ENCODE data around the gene SAPCD1. TPM values are rescaled to one million over a fixed set of nuclear protein-coding genes. Genes with fewer than 3 reads are reported as not detected.

SAPCD1 gene
- total RNA-seq, 1 donor from 2014 or later: 9.0 TPM

DNA sequence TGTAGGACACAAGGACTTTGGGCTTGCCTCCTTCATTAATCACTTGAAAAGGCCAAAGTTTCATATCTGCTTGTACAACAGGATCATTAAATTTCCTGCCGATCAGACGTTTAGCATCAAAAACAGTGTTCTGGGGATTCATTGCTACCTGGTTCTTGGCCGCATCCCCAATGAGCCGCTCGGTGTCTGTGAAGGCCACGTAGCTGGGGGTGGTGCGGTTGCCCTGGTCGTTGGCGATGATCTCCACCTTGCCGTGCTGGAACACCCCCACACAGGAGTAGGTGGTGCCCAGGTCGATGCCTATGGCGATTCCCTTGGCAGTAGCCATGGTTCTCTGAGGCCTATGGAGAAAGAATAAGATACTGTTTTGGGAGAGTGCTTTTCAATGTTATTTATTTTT lies 49.2 kb downstream of the SAPCD1 start:
- POLR2A ChIA-PET: interaction anchor here (0.7 kb wide), 1 partner anchor 230 kb away, joined by 6 read pairs; the partner anchor contains the start of gene LTB
- peaks cover 24% of the 10 kb centered on the region for H3K4me1 Mint-ChIP-seq
- no peak overlapping the region for H3K4me3 Mint-ChIP-seq
- intact Hi-C loops (cut with micrococcal nuclease): no loop called here
- no peak for DNase-seq
- TF ChIP-seq, protein P1, sequence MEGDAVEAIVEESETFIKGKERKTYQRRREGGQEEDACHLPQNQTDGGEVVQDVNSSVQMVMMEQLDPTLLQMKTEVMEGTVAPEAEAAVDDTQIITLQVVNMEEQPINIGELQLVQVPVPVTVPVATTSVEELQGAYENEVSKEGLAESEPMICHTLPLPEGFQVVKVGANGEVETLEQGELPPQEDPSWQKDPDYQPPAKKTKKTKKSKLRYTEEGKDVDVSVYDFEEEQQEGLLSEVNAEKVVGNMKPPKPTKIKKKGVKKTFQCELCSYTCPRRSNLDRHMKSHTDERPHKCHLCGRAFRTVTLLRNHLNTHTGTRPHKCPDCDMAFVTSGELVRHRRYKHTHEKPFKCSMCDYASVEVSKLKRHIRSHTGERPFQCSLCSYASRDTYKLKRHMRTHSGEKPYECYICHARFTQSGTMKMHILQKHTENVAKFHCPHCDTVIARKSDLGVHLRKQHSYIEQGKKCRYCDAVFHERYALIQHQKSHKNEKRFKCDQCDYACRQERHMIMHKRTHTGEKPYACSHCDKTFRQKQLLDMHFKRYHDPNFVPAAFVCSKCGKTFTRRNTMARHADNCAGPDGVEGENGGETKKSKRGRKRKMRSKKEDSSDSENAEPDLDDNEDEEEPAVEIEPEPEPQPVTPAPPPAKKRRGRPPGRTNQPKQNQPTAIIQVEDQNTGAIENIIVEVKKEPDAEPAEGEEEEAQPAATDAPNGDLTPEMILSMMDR (IDR thresholded peaks at IDR 0.05): no peak
- H3K9me3 Mint-ChIP-seq: no peaks in the 10 kb centered on the region
- peaks cover 8% of the 10 kb centered on the region for H3K36me3 Mint-ChIP-seq (ENCODE audit: low read depth)
- ATAC-seq (ENCODE audit: low read depth): no peak
- no peak overlapping the region for H3K27ac Mint-ChIP-seq
- CTCF ChIA-PET: no interaction called here
- no peaks in the 10 kb centered on the region for H3K27me3 Mint-ChIP-seq

DNA sequence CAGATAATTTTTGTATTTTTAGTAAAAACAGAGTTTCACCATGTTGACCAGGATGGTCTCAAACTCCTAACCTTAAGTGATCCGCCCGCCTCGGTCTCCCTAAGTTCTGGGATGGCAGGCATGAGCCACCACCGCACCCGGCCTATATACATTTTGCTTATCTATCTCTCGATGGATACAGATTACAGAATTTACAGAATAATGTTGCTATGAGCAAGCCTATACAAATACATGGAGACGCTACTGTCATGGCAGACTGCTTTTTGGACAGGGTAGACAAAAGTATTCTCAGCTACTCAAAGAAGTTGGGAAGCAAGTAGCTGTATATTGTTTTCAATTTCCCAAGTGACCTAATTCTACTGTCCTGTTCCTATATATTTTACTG lies 51.0 kb downstream of the SAPCD1 start:
- Mint-ChIP-seq H3K27me3 (no peaks in the 10 kb centered on the region), H3K27ac (peak overlapping the region; percentile 72)

More for the DNA sequence above, 51.0 kb downstream of the SAPCD1 start:
- ChIA-PET POLR2A (interaction anchor here (1.4 to 3.3 kb wide), 8 partner anchors 8 to 161 kb away, joined by 8 to 42 read pairs (median 23); partner anchors contain the start of genes ABHD16A, BAG6, DDAH2 and HSPA1B), CTCF (interaction anchor here (0.6 to 2.0 kb wide), 7 partner anchors 16 to 140 kb away, joined by 3 to 9 read pairs (median 4); partner anchors contain the start of gene VARS1)
- Mint-ChIP-seq H3K4me3 (peak overlapping the region; percentile 91), H3K9me3 (no peaks in the 10 kb centered on the region), H3K4me1 (peaks cover 30% of the 10 kb centered on the region), H3K36me3 (ENCODE audit: low read depth) (peaks cover 8% of the 10 kb centered on the region)
- TF ChIP-seq, protein P1 (IDR thresholded peaks at IDR 0.05): no peak
- intact Hi-C loops (cut with micrococcal nuclease): no loop called here
- ATAC-seq (ENCODE audit: low read depth) (no peak), DNase-seq (no peak)

Other genes with a start within 250 kb of the SAPCD1 start
- not detected in 2 replicates for gene MCCD1, start 233.7 kb upstream of the SAPCD1 start, total RNA-seq
- gene DDX39B, start 220.7 kb upstream of the SAPCD1 start, total RNA-seq: 431 and 484 TPM in 2 replicates
- gene ATP6V1G2, start 216.0 kb upstream of the SAPCD1 start, total RNA-seq: 1.9 and 3.2 TPM in 2 replicates
- gene NFKBIL1, start 215.0 kb upstream of the SAPCD1 start, total RNA-seq: 11.7 and 16.7 TPM in 2 replicates
- 60.4 and 66.0 TPM in 2 replicates for gene LTA, start 190.4 kb upstream of the SAPCD1 start, total RNA-seq
- 135 and 139 TPM in 2 replicates for gene TNF, start 187.1 kb upstream of the SAPCD1 start, total RNA-seq
- 155 and 177 TPM in 2 replicates for gene LTB, start 180.2 kb upstream of the SAPCD1 start, total RNA-seq
- 7.8 and 8.4 TPM in 2 replicates for gene LST1, start 176.4 kb upstream of the SAPCD1 start, total RNA-seq
- 10.0 and 11.2 TPM in 2 replicates for gene NCR3, start 169.7 kb upstream of the SAPCD1 start, total RNA-seq
- gene AIF1, start 147.4 kb upstream of the SAPCD1 start, total RNA-seq: 1.4 and 2.0 TPM in 2 replicates
- 246 and 283 TPM in 2 replicates for gene PRRC2A, start 141.9 kb upstream of the SAPCD1 start, total RNA-seq
- gene BAG6, start 110.0 kb upstream of the SAPCD1 start, total RNA-seq: 309 and 327 TPM in 2 replicates
- gene APOM, start 106.8 kb upstream of the SAPCD1 start, total RNA-seq: 2.2 and 2.4 TPM in 2 replicates
- gene C6orf47, start 101.9 kb upstream of the SAPCD1 start, total RNA-seq: 29.0 and 29.3 TPM in 2 replicates
- 23.0 and 24.2 TPM in 2 replicates for gene GPANK1, start 97.7 kb upstream of the SAPCD1 start, total RNA-seq
- 190 and 191 TPM in 2 replicates for gene CSNK2B, start 96.6 kb upstream of the SAPCD1 start, total RNA-seq
- gene LY6G5B, start 92.7 kb upstream of the SAPCD1 start, total RNA-seq: 23.2 and 33.1 TPM in 2 replicates
- 0.29 and 0.73 TPM in 2 replicates for gene LY6G5C, start 81.6 kb upstream of the SAPCD1 start, total RNA-seq
- 49.3 and 59.1 TPM in 2 replicates for gene ABHD16A, start 59.3 kb upstream of the SAPCD1 start, total RNA-seq
- not detected in 2 replicates for gene LY6G6F, start 55.8 kb upstream of the SAPCD1 start, total RNA-seq
- gene LY6G6D, start 47.3 kb upstream of the SAPCD1 start, total RNA-seq: not detected in 2 replicates
- gene LY6G6C, start 40.9 kb upstream of the SAPCD1 start, total RNA-seq: not detected in 2 replicates
- 0.12 TPM in 1 of 2 replicates, not detected in the other for gene MPIG6B, start 39.3 kb upstream of the SAPCD1 start, total RNA-seq
- 30.7 and 32.5 TPM in 2 replicates for gene DDAH2, start 33.4 kb upstream of the SAPCD1 start, total RNA-seq
- gene CLIC1, start 26.1 kb upstream of the SAPCD1 start, total RNA-seq: 374 and 397 TPM in 2 replicates
- gene MSH5, start 22.7 kb upstream of the SAPCD1 start, total RNA-seq: 35.4 and 47.3 TPM in 2 replicates
- 1.6 and 2.9 TPM in 2 replicates for gene VWA7, start 14.7 kb downstream of the SAPCD1 start, total RNA-seq
- gene VARS1, start 33.1 kb downstream of the SAPCD1 start, total RNA-seq: 136 and 140 TPM in 2 replicates
- gene LSM2, start 44.3 kb downstream of the SAPCD1 start, total RNA-seq: 61.8 and 68.6 TPM in 2 replicates
- gene HSPA1L, start 52.6 kb downstream of the SAPCD1 start, total RNA-seq: 1.2 and 2.1 TPM in 2 replicates
- gene HSPA1A, start 52.9 kb downstream of the SAPCD1 start, total RNA-seq: 27.1 and 28.1 TPM in 2 replicates
- 23.7 and 30.4 TPM in 2 replicates for gene HSPA1B, start 65.1 kb downstream of the SAPCD1 start, total RNA-seq
- 18.3 and 19.2 TPM in 2 replicates for gene NEU1, start 100.2 kb downstream of the SAPCD1 start, total RNA-seq
- 0.17 TPM in 1 of 2 replicates, not detected in the other for gene SLC44A4, start 116.3 kb downstream of the SAPCD1 start, total RNA-seq
- 49.9 and 58.4 TPM in 2 replicates for gene EHMT2, start 135.0 kb downstream of the SAPCD1 start, total RNA-seq
- gene ZBTB12, start 139.4 kb downstream of the SAPCD1 start, total RNA-seq: 4.8 and 5.5 TPM in 2 replicates
- 0.78 and 0.95 TPM in 2 replicates for gene C2, start 165.1 kb downstream of the SAPCD1 start, total RNA-seq
- gene CFB, start 183.4 kb downstream of the SAPCD1 start, total RNA-seq: 0.29 TPM in 1 of 2 replicates, not detected in the other
- 57.9 and 63.3 TPM in 2 replicates for gene NELFE, start 196.3 kb downstream of the SAPCD1 start, total RNA-seq
- gene SKIC2, start 196.5 kb downstream of the SAPCD1 start, total RNA-seq: 95.8 and 102 TPM in 2 replicates
- gene DXO, start 209.5 kb downstream of the SAPCD1 start, total RNA-seq: 23.7 and 29.4 TPM in 2 replicates
- 4.6 and 6.8 TPM in 2 replicates for gene C4A, start 219.4 kb downstream of the SAPCD1 start, total RNA-seq

Measured in activated B cell treated with CpG ODN at 0.5 μM for 24 hours (primary cell).